ENCODE data around the gene EXOC3L2.
"Not testable (repeated sequence)": the region's sequence is repeated elsewhere in the genome, so short reads cannot be mapped to it uniquely, and the experiment has no call there.

The EXOC3L2 gene

DNA sequence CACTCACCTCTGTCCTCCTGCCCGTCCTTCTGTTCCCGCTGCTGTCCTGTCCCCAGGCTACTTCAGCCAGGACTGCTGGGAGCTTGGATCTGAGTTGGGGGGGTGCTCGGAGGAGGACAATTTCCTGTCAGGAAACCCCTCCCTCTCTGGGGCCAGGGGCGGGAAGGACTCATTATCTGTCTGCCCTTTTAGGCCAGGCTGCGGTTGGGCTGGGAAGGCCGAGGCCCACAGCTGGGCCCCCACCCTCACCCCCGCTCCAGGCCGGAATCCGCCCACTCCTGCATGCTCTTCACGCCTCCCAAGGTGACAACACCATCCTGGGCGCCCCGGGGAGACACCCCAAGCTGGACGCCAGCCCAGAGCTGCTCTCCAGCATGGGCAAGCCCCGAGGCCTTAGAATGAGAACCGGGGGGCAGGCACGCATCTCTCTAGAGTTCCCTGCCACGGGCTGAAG, at the start of gene EXOC3L2:
TSS of gene EXOC3L2 (minus strand) at position 74 of the 454 bp plus-strand sequence. CDS start 6,362 bp downstream, outside the sequence.
- FAIRE-seq, result no peak

GRCh38 chr19:45294291-45295029, 49.3 kb upstream of the EXOC3L2 start:
- FAIRE-seq, result no peak

- FAIRE-seq, result no peak
Observed at GRCh38 chr19:45293682-45294081, 48.5 kb upstream of the EXOC3L2 start.

GRCh38 chr19:45291834-45292233, 46.6 kb upstream of the EXOC3L2 start:
- FAIRE-seq, result no peak

GRCh38 chr19:45290381-45290931, 45.2 kb upstream of the EXOC3L2 start:
- no peak for FAIRE-seq

DNA sequence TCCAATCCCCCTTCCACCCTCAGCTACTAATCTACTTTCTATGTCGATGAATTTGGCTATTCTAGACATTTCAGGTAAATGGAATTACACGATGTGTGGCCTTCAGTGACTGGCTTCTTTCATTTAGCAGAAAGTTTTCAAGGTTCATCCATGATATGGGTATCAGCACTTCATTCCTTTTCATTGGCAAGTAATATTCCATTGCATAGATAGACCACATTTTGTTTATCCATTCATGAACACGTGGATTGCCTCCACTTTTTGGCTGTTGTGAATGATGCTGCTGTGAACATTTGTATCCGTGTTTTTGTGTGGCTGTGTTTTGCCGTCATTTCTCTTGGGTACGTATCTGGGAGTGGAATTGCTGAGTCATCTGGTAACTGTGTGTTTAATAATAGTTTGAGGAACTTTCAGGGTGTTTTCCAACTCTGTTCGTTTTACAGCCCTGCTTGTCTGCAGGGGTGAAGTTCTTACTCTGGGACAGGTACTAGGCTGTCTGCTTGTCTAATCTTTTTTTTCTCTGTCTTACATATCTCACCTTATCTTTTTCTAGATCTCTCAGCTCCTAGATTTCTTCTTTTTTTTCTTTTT, 38.3 kb upstream of the EXOC3L2 start:
- FAIRE-seq, result no peak

- no peak for FAIRE-seq
Observed at GRCh38 chr19:45280471-45280961, 35.3 kb upstream of the EXOC3L2 start.

DNA sequence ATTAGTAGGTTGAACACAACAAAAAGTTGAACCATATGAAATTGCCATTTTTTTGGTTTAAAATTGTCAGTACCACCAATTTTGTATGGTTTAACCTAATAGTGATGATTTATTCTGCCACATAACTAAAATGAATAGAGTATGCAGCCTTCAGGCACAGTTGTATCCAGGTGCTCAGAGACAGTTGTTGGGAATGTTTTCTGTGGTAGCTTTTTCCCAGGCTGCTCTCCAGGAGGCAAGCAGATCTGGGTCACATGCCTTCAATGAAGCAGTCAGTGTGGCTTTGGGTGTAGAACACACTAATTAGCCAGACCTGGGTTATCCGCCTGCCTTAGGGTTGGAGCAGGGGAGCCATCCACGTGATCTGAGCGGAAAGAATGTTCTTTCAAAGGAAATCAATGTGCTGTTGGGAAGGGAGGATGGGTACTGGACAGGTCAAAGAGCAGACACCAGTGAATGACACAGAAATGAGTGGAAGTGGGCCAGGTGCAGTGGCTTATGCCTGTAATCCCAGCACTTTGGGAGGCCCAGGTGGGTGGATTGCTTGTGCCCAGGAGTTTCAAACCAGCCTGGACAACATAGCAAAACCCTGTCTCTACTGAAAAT, 34.5 kb upstream of the EXOC3L2 start:
- no peak for FAIRE-seq

DNA sequence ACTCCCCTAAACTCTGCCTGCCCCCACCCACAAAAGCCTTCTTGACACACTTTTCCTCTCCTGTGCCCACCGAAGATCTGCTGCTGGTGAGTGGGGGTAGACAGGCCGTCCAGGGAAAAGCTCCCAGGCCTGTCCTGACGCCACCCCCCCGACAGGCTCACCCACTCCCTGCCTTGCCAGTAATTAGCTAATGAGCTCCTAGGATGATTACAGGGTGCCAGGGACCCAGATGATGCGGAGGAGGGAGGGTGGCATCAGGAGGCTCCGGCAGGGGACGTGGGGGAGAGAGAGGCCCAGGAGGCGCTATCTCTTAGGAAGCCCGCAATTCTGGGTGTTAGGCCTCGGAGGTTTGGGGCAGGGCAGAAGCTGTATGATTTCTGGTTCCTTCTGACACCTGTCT, 32.9 kb upstream of the EXOC3L2 start:
- no peak for FAIRE-seq

DNA sequence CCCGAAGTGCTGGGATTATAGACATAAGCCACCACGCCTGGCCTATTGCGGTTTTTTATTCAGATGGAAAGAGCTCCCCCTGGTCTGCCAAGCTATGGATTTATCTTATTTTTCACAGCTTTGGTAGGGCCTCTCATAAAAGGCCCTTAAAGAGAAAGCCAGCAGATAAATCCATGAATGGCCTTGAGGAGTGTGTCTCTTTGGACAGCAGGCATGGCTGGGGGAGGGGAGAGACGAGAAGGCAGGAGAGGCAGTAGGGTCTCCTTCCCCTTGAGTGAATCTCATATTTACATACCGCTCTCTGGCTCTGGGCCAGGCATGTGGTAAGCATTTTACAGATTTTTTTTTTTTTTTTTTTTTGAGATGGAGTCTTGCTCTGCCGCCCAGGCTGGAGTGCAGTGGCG, 31.1 kb upstream of the EXOC3L2 start:
- no peak for FAIRE-seq

GRCh38 chr19:45275370-45275971, 30.3 kb upstream of the EXOC3L2 start:
- FAIRE-seq, result no peak

DNA sequence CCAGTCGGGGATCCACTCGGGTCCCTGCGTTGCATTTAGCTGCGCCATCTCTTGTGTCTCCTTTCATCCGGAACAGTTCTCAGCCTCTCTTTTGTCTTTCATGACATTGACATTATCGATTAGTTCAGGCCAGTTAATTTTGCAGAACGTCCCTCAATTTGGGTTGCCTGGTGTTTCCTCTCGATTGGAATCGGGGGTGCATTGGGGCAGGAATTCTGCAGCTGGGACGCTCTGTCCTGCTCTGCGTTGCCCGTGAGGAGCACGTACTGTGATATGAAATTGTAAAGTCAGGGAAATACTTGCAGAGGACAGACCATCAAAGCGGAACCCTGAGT, 28.3 kb upstream of the EXOC3L2 start:
- FAIRE-seq, result no peak

- FAIRE-seq, result no peak
Observed at GRCh38 chr19:45271735-45272108, 26.5 kb upstream of the EXOC3L2 start.

GRCh38 chr19:45271098-45271734, 26.0 kb upstream of the EXOC3L2 start:
- FAIRE-seq, result no peak

- FAIRE-seq, result not testable (repeated sequence)
Observed at GRCh38 chr19:45269939-45270338, 24.7 kb upstream of the EXOC3L2 start.

DNA sequence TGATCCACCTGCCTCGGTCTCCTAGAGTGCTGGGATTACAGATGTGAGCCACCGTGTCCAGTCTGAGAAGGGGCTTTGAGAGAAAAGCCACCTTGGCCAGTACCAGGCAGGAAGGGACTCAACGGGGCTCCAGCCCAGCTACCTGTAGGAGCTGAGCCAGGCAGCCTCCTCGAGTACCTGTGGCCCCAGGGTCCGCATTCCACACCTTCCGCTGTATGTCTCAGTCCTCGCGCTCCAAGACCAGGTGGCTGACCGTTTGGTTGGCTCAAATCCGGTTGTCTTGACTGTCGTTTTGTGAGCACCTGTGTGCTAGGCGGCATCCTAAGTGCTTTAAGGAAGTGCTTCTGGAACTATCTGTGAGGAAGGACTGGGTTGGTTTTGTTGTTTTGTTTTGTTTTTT, 22.1 kb upstream of the EXOC3L2 start:
- FAIRE-seq, result no peak

- no peak for FAIRE-seq
Observed at GRCh38 chr19:45265375-45265774, 20.2 kb upstream of the EXOC3L2 start.

DNA sequence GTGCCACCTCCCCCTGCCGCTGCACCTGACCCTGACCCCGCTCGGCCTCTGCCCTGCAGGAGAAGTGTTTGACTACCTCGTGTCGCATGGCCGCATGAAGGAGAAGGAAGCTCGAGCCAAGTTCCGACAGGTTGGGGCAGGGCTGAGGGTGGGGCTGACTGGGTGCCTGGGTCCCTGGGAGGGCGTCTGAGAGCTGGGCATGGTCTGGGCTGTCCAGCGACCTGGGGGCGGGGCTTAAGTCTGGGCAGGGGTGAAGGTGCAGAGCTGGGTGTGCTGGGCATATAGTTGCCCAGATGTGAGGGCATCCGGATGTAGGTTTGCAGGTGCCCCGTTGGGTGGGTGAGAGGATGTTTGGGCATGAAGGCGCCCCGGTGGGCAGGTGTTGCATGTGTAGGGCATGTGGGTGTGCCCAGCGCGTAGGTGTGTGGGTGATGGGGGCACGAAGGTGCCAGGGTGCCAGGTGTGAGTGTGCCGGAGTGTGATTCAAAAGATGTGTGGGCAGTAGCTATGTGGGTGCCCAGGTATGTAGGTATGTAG, 19.6 kb upstream of the EXOC3L2 start:
- FAIRE-seq, result no peak

DNA sequence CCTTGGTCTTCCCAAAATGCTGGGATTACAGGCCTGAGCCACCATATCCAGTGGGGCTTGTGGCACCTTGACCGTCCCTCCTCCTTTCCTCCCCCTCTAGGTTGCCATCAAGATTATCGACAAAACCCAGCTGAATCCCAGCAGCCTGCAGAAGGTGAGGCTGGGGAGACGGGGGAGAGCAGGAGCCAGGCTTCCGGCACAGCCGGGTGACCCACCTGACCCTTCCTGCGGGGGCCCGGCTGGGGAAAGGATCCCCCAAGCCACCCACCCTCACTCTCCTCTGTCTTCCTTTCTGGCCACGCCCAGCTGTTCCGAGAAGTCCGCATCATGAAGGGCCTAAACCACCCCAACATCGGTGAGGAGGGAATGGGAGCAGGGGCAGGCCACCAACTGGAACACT, 17.8 kb upstream of the EXOC3L2 start:
- no peak for FAIRE-seq

GRCh38 chr19:45262570-45262969, 17.4 kb upstream of the EXOC3L2 start:
- no peak for FAIRE-seq

DNA sequence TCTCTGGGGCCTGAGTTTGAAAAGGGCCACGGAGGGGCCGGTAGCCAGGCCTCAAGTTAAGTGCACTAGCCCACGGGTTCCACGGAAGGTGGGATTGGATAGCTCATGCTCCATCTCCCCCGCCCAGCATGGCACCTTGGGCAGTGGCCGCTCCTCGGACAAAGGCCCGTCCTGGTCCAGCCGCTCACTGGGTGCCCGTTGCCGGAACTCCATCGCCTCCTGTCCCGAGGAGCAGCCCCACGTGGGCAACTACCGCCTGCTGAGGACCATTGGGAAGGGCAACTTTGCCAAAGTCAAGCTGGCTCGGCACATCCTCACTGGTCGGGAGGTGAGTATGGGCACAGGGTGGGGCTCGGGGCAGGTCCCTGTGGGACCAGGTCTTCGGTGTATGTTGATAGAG, 13.7 kb upstream of the EXOC3L2 start:
- no peak for FAIRE-seq

- FAIRE-seq, result no peak
Observed at GRCh38 chr19:45256836-45257235, 11.6 kb upstream of the EXOC3L2 start.

All from TTC549 (cell line).